ENCODE results near the gene HOXA7.

Gene HOXA7

DNA sequence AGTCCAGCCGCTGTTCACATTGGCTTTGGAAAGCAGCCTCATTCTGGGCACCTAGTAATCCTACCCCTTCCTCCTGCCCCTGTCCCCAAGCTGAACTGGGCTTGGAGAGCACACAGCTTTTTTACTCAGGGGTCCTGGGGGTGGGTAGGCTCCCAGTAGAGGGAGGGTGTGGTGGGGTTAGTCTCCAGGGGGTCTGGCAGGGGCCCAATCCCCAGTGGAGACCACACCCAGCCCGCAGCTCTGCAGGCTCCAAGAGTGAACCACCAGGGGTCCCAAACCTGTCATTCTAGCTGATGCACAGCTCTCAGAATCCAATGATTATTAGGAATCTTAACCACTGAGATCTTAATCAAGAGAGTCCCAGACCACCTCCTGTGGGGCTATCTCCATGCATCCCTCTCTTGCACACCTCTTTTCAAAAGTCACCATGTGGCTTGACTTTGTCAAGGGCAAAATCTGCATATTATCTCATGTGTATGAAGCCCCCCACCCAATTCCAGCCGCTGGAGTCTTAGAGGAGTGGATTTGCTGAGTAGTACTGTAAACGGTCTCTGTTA is 25.9 kb upstream of the HOXA7 start:
- DNase-seq (ENCODE audit: low spot score) = no peak

DNA sequence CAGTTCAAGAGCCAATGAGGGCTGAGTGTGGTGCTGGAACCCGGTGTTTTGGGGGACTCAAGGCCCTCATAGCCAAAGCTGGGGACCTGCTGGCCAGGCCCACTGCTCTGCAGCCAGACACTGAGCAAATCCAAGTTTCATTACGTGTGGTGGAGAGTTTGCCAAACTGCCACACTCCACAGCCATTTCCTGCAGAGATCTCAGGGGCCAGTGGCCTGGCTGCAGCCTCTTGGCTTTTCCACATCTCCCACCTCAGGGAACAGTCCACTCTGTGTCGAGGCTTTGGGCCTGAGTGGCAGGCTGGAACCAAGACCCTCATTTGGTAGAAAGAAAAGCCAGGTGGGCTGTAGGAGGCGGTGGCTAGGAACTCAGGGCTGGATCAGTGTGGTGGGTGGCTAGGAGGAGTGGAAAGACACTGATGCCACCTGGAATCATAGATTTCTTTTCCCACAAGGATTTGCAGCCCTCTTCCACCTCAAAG is 25.4 kb upstream of the HOXA7 start:
- DNase-seq (ENCODE audit: low spot score) = no peak

DNA sequence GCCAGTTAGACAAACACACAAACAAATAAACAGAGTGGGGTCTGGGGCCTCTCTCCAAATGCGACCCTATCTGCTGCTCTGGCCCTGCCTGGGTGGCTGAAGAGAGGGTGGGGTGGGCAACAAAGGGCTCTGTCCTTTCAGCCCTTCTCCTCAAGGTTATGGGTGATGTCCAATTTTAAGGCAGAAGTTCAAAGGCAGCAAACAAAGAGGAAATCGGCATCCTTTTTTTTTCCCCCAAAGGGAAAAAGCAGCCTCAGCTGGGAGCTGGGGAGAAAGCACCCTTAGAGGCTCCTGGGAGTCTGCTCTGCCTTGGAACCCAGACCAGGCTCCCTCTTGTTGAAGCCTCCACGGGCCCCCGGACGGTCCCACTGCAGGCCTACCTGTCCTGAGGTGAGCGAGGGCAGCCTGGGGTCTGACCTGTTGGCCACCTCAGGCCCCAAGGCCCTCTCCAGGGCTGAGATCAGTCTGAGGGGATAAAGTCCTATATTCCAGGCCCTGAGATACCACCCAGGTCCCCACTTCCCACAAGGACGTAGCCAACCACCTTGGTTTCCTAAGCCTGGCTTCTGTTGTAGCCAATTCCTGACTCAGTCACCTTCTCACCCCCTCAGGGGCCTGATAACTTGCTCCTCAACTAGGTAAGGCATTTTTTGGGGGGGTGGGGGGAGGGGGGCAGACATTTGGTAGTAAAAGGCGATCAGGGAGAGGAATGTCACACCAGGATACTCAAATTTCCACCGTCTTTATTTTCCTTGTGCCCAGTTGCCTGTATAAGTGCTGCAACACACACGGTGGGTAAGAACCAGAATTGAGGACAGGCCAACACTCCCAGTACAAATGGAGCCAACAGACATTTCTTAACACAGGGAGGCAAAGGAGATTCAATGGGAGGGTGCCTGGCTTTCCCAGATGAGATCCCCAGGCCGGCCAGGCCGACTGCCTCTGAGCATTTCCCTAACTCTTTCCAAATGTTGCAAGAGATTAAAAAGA is 24.3 kb upstream of the HOXA7 start:
- no peak for DNase-seq (ENCODE audit: low spot score)

DNA sequence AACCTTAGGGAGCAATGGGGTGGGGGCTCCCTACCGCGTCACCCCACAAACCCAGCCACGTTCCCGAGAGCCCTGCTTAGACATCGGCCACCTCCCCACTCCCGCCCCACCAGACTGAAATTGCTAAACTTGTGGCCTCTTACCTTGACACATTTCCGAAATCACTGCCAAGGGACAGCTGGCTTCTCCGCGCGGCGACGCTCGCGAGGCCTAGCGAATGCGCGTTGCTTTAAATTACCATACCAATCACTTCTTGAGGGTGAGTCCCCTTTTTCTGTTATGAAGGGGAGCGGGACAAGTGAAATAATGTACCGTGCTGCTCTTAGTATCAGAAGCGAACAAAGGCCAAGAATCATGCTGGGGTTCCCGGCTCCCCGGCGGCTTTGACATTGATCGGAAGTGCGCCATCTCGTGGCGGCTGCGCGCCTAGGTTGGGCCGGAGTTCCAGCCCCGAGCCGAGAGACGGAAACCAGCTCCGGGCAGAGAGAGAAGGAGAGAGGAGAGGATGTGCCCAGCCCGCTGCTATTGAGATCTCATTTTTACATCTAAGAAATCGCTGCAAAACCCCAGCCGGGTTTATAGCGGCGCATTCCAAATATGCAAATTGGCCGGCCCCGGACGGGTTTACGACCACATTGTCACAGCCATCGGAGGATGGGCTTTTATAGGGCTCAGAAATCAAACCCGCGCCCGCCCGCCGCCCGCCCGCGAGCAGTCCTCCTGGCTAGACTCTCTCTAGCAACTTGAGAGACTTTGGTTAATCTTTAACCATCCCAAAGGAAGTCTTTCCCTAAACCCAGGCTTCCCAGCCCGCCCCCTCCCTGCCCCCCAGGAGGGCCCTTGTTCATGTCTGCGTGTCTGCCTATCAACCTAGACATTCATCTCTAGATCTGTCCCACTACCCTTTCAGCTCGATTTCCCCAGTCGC is 23.3 kb upstream of the HOXA7 start:
- peak; percentile 53 for DNase-seq (ENCODE audit: low spot score)

DNA sequence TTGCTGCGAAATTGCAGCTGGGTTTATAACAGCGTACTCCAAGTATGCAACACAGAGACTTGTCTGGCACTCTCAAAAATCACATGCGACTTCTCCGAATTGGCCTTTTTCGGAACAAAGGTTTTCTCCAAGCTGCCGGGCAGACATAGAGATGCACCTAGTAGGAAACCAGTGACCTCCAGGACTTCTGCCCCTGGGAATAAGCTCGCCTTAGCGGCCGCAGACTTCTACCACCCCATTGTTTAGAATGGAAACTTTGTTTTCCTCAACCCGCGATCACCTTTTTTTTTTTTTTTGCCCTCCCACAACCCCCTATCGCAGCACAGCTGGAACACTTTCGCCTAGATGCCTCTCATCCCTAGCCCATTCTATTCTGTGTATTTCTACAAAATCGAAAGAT is 22.6 kb upstream of the HOXA7 start:
- no peak for DNase-seq (ENCODE audit: low spot score)

DNA sequence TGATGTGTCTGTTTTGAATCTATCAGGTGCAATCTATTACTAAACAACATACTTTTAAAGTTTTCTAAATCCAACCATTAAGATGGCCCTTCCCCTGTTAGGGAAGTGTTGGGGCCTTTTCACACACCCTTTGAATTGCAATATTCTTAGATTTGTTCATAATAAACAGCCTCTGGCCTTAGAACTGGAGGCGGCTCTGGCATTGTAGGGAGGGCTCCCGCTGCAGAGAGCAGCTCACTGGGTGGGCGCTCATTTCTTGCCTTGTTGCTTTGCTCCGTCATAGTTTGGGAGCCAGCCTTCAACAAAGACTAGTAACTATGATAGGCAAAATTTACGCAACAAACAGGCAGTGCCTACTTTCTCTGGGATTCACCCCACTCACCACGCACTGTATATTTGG is 21.9 kb upstream of the HOXA7 start:
- DNase-seq (ENCODE audit: low spot score) = no peak

DNA sequence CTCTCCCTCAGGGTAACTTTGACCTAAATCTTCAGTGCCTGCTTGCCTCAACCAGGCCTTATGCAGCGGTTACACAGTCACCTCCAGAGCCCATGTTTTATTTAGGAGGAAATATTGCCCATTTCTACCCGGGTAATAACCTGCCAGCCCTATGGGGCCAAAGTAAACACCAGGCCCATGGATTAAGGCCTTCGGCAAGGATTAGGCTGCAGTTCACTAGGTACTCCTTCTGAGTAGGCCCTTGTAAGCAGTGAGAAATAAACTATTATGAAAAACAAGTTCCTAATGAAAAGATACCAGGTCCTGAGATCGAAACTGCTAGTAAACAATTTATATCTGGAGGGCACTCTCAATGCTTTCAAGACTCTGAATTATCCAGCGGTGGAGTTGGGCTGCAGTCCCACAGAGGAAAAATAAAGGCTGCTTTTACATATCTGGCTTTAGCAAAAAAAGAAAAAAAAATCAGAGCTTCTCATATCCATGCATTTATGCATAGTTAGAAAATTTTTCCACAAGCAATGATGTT is 21.4 kb upstream of the HOXA7 start:
- no peak for DNase-seq (ENCODE audit: low spot score)

DNA sequence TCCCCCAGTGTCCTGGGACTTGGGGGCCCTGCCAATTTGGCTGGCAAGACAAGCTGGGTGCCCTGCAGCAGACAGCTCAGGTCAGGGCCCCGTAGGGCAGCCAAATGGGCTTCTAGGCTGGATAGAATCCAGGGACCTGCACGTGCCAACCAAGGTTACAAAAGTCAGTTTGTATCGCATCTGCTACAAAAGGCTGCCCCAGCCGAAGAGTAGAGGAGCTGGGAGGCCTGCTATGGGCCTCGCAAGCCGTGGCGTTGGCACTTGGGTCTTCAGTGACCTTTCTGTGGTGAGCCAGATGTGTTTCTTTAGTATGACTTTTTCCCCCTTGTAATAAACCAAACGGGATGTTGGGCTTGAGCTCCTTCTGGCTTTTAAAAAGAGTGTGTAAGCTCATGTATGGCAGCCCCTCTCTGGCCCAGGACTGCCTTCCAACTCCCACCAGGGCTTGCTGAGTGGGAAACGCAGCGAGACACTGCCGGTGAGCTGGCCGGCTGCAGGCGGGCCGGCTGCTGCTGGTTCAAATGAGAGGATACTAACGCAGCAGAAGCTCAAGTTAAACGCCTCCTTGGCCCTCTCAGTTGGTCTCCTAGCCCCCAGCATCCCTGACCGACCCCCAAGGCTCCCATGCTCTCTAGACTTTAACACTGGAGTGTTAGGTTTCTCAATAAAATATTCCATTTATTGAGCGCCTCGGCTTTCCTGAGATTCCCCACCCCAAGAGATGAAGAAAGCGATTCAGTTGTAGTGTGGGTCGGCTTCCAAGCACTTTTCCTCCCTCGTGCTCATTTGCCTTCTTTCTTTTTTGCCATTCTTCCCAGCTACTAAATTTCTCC is 20.7 kb upstream of the HOXA7 start:
- DNase-seq (ENCODE audit: low spot score) = no peak

DNA sequence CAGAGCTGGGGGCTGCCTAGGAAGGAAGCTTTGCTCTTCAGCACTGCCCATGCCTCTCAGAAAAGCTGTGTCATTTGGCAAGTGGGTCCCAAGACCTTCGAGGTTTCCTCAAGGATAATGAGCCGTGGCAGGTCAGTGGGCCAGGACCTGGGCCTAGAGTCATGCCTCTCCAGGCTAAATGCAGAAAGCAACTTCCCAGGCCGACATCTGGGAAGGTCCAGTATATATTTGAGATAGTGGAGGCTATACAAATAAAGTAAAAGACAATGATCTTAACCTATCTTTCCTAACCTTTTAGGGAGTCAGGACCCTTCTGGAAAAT is 20.0 kb upstream of the HOXA7 start:
- DNase-seq (ENCODE audit: low spot score) = no peak

DNA sequence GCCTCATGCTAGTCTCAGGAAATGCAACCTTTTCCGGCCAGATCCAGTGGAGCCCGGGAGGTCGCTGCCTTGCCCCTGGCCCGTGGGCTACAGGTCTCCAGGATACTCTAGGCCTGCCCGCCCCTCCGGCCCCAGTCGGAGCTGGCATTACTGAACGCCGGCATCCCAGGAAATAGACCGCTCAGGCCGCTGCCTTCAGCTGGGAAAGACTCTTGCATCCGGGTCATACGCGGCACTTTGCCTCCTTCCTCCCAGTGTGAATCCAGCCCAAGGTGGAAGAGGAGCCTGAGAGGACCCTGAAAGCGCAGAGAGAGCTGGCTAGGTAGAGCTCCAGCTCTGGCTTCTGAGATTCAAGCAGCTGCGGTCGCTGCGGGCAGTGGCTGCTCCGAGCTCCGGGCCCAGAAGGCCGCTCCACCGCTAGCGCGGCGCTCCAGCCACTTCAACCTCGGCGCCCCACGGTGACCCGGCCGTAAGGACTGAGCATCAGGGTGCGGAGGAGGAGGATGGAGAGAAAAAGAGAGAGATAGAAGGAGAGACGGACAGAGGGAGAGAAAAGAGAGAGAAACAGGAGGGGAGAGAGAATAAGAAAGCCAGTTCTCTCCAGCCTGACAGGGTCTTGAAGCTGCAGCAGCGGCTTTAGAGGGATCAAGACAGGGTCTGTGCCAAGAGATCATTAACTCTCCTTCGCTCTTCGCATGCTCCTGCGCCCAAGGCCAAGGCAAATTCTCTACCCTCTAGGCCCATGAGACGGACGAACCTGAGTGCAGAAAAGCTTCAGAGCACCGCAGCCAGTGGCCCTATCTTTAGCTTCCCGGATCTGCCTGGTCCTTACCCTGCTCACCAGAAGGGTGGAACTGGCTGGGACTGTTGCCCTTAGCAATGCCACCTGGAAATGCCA is 19.4 kb upstream of the HOXA7 start:
- no peak for DNase-seq (ENCODE audit: low spot score)

DNA sequence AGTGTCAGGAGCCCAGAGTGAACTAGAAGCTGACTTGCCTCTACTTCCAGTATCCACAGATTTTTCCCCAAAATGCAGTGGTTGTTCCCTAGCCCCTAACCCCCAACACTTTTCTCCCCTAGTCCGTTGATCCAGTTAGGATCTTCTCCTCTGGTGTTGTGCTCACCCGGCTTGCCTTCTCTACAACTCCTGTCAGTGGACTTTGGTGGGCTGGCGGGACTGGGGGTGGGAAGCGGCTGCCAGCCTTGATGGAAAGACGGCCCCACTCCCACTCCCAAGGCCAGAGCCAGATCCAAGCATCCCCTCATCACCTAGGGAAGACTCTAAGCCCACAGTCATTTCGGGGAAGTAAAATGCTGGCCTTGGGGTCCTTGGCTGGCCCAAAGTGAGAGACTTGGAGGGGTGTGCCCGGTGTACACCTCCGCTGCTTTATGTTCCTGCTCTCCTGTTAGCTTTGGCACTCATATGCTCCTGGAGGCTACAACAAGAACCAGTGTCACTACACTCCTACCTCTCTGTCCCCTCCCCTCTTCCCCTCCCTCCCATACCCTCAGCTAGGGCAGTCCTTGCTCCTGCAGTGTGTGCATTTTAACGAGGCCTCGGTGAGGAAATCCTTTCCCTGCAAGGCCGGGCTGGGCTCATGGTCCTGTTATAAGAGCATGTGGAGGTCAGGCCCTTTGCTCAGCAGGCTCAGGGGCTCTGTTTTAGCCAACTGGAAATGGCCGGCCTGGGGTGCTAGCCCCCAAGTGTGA is 18.6 kb upstream of the HOXA7 start:
- DNase-seq (ENCODE audit: low spot score) = no peak

DNA sequence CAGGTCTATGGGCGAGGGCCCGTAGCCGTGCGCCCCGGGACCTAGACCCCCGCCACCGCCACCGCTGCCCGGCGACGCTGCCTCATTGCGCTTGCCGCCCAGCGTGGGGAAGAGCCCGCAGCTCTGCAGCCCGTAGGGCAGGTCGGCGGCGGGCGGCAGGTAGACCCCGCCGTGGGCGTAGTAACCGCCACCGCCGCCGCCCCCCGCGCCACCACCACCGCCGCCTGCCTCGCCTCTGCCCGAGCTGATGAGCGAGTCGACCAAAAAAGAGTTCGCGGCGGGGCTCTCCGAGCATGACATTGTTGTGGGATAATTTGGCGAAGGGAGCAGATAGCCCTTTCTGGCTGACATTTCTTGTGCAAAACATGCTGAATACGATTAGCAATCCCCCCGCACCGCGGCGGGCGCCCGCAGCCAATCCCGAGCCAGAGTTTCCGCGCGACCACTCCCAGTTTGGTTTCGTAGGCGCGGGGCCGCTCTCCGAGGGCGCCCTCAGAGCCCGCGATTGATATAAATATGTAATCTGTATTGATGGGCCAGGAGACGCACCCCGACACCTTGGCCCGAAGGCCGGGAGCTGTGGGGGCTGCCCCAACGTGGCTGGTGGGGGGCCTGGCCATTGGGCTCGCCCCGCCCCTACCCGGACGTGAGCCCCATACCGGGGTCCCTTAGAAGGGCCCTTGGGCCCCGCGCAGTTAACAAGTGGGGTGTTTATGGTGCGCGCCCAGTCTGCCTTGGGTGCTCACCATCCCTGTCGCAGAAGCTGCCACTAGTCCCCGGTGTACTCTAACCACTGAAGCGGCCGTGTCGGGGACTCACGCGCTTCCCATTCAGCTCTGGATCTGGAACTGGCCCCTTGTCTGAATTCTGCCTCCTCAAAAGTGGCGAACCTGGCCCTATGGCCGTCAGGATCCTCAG is 17.7 kb upstream of the HOXA7 start, which contains the start of gene HOXA10:
Gene HOXA10 (minus strand): TSS at position 365 of the 918 bp plus-strand sequence. CDS start 14 bp downstream, at position 351.
- no peak for DNase-seq (ENCODE audit: low spot score)

DNA sequence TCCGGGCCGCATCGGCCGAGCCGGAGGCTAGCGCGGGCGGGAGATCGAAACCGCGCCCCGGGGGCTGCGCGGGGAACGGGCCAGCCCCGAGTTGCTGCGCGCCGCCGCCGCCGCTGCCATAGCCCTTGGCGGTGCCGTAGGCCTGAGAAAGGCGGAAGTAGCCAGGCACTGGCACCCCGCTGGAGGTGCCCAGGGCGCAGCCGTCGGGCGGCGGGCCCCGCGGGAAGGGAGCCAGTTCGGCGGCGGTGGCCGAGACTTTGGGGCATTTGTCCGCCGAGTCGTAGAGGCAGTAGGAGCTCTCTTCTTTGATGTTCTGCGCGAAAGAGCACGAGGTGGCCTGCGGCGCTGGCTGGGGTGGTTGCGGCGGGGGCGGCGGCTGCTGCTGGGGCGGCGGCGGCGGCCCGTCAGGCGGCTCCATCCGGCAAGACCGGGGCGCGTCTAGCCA is 17.1 kb upstream of the HOXA7 start:
- no peak for DNase-seq (ENCODE audit: low spot score)

DNA sequence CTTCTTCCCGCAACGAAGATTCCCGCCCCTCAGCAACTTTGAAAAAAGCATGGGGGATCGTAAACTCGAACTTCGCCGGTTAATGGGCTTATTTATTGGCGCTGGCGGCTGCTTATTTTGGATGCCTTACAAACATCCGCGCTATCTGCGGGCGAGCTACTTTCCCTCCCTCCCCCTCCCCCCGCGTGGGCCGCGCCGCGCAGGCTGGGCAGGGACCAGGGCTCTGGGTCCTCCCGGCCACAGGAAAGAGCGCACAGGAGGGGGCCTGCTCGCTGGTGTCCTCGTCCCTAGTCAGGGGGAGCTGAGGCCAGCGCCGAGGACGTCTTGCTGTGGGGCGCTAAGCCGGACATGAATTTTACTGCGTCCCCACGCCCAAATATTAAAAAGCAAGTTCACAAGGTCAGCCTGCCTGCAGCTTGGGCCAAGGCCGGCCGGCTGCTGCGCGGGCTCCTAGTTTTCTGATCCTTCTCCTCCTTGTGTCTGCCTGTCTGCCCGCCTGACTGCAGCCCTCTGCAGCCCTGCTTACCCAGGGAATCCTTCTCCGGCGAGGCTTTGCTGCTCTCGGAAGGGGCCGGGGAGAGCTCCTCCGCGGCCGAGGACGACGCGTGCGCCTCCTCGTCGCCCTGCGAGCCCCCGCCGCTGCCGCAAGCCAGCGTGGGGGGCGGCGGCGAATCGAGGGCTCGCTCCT is 16.5 kb upstream of the HOXA7 start:
- no peak for DNase-seq (ENCODE audit: low spot score)

DNA sequence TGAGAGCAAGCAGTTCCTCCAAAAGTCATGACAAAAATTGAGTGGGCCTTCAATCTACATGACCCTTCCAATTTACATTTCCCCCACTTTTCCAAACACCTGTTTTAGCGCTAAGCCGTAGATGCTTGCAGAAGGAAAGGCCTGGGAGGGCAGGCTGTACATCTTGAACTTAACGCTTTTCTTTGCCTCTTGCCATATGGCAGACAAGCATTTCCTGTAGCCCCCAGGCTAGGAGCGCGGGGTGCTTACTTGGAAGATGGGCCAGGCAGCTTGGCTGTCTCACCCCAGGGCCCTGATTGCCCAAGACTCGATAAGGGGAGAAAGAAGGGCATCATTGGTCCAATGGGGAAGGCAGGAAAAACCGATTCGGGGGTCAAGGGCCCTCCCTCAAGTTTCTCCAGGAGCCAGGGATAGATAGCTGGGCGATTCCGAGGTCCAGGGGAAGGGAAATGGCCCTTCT is 15.9 kb upstream of the HOXA7 start:
- DNase-seq (ENCODE audit: low spot score) = no peak

DNA sequence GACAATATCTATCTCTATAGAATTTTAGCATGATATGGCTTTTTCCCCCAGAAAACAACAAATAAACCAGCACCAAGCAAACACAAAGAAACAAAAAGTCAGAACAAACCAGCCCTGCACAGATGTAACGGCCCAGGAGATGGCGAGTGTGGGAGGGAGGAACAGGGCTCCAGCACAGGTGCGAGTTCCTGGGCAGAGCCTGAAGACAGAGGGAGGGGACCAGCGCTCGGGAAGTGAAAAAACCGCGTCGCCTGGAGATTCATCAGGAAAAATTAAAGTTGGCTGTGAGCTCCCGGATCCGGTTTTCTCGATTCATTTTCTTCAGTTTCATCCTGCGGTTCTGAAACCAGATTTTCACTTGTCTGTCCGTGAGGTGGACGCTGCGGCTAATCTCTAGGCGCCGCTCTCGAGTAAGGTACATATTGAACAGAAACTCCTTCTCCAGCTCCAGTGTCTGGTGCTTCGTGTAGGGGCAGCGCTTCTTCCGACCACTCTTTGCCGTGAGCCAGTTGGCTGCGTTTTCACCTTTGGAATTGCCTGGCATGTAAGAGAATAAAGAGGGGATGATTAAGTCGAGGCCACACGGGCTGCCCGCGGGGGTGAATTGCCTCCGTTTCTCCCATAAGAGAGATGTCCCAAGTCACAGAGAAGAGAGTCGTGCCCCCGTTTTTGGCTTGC is 15.3 kb upstream of the HOXA7 start:
- no peak for DNase-seq (ENCODE audit: low spot score)

DNA sequence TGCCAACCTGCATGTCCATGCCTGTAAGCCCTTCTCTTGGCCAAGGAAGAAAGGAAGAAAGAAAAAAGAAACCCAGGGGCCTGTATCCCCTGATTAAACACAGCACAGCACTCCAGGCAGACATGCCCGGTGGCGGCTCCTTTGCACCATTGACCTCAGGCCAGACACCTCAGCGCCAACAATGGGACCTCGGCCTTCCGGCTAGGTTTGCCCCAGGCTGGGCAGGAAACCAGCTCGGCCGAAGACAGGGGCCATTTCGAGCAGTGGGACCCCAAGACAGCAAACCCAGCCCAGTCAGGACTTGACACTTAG is 14.8 kb upstream of the HOXA7 start:
- DNase-seq (ENCODE audit: low spot score) = no peak

Data from CD4-positive, alpha-beta T cell treated with Interleukin-2 at 100 ng/mL for 4 hours (primary cell).